SW 1271 (cell line): ENCODE data around the gene PPP1R2B.
"Not testable (repeated sequence)": the region's sequence is repeated elsewhere in the genome, so short reads cannot be mapped to it uniquely, and the experiment has no call there.

ENCODE experiments used
- DNase-seq, 2 experiments: peaks; one replicate each; lab custom pipeline; 2025; lab: John Stamatoyannopoulos, UW

Gene PPP1R2B

DNA sequence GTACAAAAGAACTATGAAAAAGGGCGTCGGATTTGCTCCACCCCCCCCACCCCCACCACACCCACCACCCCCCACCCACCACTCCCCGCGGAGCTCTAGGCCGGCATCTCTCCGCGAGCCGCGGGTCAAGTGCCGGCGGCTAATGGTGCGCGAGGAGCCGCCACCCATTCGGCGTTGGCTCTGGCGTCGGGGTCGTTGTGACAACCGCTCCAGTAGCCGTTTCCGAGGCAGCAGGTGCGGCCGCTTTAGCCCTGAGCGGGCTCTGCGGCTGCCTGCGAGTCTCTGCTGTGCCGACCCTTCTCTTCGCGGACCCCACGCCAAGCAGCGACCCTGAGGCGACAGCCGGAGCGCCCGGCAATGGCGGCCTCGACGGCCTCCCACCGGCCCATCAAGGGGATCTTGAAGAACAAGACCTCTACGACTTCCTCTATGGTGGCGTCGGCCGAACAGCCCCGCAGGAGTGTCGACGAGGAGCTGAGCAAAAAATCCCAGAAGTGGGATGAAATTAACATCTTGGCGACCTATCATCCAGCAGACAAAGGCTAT is at the start of gene PPP1R2B:
TSS of gene PPP1R2B (plus strand) at position 90 of the 546 bp plus-strand sequence. CDS start at position 358, 268 bp downstream.
- no peak for DNase-seq

DNA sequence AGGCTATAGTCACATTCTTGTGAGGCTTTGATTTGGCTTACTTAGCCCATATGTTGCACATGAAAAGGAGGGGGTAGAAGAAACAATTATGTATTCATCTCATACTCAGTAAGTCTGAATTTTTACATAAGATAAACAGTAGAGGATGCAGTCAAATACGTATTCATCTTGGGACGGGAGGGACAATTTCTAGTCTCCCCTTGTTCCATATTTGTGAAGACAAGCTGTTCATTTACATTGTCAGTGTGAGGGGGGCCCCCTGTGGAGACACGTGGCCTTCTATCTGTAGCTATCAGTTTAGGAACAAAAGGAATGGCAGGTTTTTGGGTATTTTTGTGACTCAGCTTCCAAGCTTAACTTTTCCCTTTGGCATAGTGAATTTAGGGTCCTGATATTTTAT is 49.2 kb upstream of the PPP1R2B start:
- DNase-seq, result no peak

- no peak for DNase-seq
These were observed 47.6 kb upstream of the PPP1R2B start for GRCh38 chr5:156802501-156802900.

- no peak for DNase-seq
These were observed 46.7 kb upstream of the PPP1R2B start for GRCh38 chr5:156803404-156803803.

GRCh38 chr5:156812959-156813358 is 37.1 kb upstream of the PPP1R2B start:
- DNase-seq, result no peak

DNA sequence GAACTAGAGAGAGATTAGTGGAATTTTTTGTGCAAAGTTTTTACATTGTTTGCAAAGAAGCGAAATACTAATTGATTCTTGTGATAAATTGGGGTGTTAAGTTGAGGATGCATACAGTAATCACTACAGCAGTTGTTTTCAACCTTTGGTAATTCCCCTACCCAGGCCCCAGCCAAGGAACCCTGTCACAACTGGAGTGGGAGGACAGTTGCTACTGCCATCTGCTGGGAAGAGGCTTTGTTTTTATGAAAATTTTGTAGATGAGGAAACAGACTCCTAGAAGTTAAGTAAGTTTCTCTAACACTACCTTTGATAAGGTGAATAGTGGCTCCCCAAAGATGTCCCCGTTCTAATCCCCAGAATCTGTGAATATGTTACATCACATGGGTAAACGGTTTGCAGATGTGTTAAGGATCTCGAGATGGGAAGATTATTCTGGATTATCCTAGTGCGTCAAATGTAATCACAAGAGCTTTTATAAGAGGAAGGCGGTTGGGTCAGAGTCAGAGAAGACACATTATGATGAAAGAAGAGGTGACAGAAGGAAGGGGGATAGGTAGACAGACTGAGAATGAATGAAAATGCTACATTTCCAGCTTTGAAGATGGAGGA is 34.0 kb upstream of the PPP1R2B start:
- DNase-seq, result peak in 1 of 2 experiments; percentile 25

GRCh38 chr5:156819537-156819936 is 30.6 kb upstream of the PPP1R2B start:
- no peak for DNase-seq

DNA sequence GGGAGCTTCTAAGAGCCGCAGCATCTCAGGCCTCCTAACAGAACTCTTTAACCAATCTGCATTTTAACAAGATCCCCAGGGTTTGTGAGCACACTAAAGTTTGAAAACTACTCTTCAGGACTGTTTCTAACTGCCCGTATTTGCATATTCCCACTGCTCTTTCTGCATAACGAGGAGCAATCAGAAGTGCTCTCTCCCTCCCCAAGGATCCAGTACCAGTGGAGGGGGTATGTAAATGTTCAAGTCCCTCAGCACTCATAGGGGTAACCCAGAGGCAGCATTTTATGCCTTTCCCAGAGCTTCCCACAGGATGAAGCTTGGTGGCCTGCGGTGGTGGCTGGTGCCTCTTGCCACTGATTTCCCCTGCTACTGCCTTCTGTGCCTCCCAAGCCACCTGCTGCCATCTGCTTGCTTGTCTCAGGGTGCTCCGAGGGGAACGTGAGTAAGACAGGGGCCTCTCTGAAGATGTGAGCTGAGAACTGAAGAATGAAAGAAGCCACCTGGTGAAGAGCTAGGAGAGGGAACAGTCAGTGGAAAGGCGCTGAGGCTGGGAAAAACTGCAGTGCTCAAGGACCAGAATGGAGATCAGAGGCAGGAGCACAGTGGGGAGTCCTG is 30.0 kb upstream of the PPP1R2B start:
- DNase-seq, result no peak

DNA sequence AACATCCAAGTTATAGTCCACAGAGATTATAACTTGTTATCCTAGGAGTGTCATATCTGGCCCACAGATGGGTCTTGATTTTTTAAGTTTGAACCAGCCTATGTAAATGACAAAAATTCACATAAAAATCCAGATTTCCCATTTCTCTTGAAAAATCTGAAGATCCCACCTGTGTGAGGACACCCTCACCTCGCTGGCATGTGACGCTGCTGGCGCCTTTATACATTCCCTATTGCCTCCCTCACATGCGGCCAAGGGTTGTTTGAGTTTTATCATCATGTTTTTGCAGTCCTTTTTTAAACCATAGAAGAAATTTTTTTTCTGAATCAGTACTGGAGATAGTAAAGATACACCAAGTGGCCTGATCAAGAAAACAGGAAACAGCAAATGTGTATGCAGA is 25.9 kb upstream of the PPP1R2B start:
- DNase-seq, result no peak

- peak in 1 of 2 experiments; percentile 31 for DNase-seq
These were observed 25.3 kb upstream of the PPP1R2B start for GRCh38 chr5:156824800-156825199.

DNA sequence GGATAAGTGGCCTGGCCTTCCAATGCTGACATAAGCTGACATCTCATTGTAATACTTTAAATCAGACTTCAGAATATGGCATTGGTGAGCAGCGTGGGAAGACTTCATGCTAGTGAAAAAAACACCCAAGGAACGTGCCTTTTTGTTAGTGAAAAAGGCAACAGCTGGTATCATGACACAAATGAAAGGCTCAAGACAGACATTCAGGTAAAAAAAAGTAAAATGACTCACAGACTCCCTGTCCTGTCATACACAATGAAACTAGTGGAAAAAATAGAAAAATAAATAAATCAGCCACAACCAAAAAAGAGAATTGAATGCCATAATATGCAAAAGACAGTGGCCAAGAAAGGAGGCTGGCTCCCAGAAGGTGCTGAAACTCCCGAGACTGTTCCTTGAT is 24.4 kb upstream of the PPP1R2B start:
- no peak for DNase-seq

DNA sequence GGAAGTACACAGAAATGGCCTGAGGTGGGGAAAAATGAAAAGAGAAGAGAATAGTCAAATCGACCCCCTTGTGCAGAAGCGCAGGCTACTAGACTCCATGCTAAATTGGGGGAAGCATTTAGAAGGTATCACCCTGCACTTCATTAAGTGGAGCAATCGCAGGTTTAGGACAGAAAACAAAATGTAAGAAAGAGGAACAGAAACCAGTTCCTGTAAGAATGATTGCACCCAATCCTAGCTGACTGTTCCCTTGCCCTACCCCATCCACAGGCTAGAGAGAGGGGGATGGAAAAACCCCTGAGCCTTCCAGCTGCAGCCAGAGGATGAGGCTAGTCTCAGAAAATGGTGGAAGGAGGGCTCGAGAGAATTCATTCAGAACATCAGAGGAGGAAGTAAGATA is 23.9 kb upstream of the PPP1R2B start:
- no peak for DNase-seq

DNA sequence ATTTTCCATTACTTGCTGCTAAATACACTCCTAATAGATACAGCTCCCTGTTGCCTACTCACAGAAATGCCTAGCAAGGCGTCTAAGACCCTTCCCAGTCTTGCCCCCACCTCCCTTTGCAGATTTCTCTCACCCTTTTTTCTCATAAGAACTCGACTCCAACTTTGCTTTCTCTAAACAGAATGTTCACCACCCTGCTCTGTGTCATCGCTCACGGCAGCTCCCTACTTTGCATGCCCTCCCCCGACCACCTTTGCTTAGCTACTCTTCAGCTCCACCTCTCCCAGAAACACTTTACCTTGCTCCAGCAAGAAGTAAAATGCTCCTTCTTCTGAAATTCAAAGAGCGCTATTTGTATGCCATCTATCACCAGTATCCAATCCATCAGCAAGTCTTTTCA is 15.2 kb upstream of the PPP1R2B start:
- DNase-seq, result no peak

DNA sequence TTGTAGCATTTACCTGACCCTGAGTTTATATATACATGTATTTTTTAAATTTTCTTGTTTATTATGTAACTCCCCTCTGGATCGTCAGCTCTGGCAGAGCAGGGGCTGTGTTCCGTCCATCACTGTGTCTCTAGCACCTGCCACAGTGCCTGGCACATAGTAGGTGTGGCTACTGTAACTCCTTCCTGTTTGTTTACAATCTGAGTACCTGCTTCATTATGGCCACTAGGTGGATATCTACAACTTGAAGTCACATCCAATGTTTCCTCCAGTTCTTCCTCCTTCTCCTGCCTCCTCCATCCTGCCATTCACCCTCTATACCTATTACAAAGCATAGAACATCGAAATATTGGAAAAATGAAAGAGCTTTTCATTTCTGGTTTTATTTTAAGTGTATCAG is 14.2 kb upstream of the PPP1R2B start:
- peak in 1 of 2 experiments; percentile 41 for DNase-seq

- DNase-seq, result no peak
These were observed 13.2 kb upstream of the PPP1R2B start for GRCh38 chr5:156836846-156837245.

GRCh38 chr5:156838961-156839360 is 11.1 kb upstream of the PPP1R2B start:
- DNase-seq, result no peak

- DNase-seq, result no peak
These were observed 8.4 kb upstream of the PPP1R2B start for GRCh38 chr5:156841737-156842136.

- no peak for DNase-seq
These were observed 3.2 kb upstream of the PPP1R2B start for GRCh38 chr5:156846914-156847313.

DNA sequence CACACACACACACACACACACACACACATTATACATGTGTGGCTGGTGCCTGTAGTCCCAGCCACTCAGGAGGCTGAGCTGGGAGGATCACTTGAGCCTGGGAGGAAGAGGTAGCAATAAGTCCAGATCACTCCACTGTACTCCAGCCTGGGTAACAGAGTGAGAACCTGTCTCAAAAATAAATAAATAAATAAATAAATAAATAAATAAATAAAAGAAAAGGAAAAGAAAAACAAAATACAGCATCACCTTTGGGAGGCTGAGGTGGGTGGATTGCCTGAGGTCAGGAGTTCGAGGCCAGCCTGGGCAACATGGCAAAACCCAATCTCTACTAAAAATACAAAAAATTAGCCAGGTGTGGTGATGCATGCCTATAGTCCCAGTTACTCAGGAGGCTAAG is 1.6 kb upstream of the PPP1R2B start:
- not testable (repeated sequence) for DNase-seq

DNA sequence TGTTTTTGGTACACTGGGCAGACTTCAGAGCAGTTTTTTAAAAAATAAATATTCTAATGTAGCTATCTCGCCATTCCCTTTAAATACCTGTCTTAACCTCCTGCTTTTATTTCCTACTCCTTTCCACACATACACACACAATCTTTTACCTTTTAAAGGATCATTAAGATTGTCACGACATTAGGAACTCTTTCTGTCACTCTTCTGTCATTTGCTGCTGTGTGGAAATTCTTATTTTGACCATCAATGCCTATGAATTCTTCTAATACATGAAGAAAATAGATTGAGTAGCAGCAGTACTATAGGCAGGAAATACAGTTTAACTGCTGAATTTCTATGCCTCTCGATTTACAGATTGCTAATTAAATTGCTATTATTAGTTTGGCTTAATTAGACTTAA is 1.8 kb downstream of the PPP1R2B start:
- no peak for DNase-seq

- not testable (repeated sequence) for DNase-seq
These were observed 3.0 kb downstream of the PPP1R2B start for GRCh38 chr5:156853055-156853454.

- no peak for DNase-seq
These were observed 15.3 kb downstream of the PPP1R2B start for GRCh38 chr5:156865427-156865826.

- no peak for DNase-seq
These were observed 20.4 kb downstream of the PPP1R2B start for GRCh38 chr5:156870498-156870839.

DNA sequence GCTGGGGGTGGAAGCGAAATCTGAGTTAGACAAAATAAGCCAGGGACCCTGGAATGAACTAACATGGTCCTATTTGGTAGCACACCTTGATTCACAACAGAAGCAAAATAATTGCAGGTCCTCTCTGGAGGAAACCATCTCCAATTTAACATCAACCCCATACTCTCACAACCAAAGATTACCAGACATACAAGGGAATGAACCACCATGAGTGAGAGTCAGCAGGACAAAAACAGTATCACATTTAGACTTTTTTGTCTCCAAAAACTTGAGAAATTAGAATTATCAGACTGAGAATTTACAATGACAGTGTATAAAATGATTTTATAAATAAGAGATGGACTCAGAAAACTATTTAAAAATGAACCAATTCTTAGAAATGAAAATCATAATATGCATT is 21.1 kb downstream of the PPP1R2B start:
- no peak for DNase-seq
